ENCODE data around the gene OTULIN.

The OTULIN gene

DNA sequence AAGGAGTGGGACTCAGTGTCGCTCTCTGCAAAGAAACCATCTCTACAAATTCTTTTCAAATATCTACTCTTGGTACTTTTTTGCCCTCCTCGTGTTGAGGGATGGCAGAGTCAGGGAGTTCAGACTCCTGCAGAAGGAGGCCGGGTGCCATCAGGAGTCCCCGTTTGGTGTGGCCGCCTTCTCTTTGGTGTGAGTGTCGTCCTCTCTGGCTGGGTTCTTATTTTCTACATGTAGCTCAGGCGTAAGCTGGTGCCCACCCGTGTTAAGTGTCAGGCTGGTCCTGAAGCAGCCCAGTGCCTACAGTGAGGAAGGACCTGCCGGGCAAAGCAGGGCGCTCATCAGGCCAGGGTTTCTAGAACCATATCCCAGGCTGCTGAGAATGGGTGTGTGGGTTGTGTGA lies 37.0 kb downstream of the OTULIN start:
- no peaks in the 10 kb centered on the region for H3K4me1 ChIP-seq (ENCODE audit: control insufficient read depth, insufficient read depth, low read length)
- no peak overlapping the region for H3K9ac ChIP-seq (ENCODE audit: low read length)
- no peak overlapping the region for H3K4me3 ChIP-seq (ENCODE audit: low read length)
- H3K27me3 ChIP-seq (ENCODE audit: control insufficient read depth, insufficient read depth, low read length), result no peaks in the 10 kb centered on the region
- H3K36me3 ChIP-seq (ENCODE audit: control insufficient read depth, insufficient read depth, low read length), result no peaks in the 10 kb centered on the region
- no peaks in the 10 kb centered on the region for H3K9me3 ChIP-seq (ENCODE audit: control insufficient read depth, low read length)

DNA sequence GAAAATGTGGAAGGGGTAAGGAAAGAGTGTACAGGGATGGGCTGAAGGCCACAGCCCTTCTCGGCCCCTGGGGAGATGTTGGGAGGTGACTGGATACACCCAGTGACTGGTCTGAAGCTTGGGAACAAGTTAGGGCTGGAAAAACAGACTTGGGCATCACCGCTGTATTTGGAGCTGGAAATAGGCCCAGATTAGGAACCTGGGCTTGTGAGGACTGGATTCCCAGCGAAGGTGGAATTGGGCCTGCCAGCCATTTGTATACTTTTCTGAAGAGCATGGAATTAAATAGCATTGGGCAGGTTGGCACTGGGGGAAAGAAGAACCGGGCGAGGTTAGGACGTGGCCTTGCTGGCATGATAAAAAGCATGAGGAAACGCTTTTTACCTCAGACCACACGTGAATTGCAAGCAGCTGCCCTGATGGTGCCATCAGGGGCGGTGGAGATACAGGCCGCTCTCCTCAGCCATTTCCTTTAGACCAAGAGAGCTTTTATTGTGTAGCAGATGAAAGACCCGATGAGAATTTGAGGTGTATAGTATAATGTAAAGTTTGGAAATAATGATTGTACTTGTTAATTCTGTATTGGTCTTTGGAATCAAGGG lies 37.8 kb downstream of the OTULIN start:
- no peaks in the 10 kb centered on the region for H3K9me3 ChIP-seq (ENCODE audit: control insufficient read depth, low read length)
- H3K36me3 ChIP-seq (ENCODE audit: control insufficient read depth, insufficient read depth, low read length), result no peaks in the 10 kb centered on the region
- H3K4me3 ChIP-seq (ENCODE audit: low read length), result no peak overlapping the region
- no peaks in the 10 kb centered on the region for H3K27me3 ChIP-seq (ENCODE audit: control insufficient read depth, insufficient read depth, low read length)
- H3K4me1 ChIP-seq (ENCODE audit: control insufficient read depth, insufficient read depth, low read length), result no peaks in the 10 kb centered on the region
- no peak overlapping the region for H3K9ac ChIP-seq (ENCODE audit: low read length)

DNA sequence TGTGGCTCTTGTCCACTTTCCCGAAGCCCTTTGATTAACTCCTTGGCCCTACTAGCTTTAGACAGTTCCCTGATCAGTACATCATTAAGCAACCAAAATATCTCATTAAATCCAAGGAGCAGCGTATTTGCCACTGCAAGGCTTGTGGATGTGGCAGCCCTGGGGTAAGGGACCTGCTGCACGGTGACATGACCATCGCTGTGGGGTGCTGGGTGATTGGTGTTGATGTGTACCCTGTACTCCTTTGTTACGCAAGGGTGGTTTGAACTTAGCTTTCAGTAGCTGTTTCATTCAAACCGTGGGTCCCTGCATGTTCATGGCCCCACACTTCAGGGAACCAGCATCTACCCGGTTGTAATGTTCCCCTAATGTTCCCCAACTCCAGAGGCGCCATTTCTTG lies 41.0 kb downstream of the OTULIN start:
- no peaks in the 10 kb centered on the region for H3K36me3 ChIP-seq (ENCODE audit: control insufficient read depth, insufficient read depth, low read length)
- no peaks in the 10 kb centered on the region for H3K27me3 ChIP-seq (ENCODE audit: control insufficient read depth, insufficient read depth, low read length)
- no peaks in the 10 kb centered on the region for H3K4me1 ChIP-seq (ENCODE audit: control insufficient read depth, insufficient read depth, low read length)
- H3K4me3 ChIP-seq (ENCODE audit: low read length), result no peak overlapping the region
- no peak overlapping the region for H3K9ac ChIP-seq (ENCODE audit: low read length)
- H3K9me3 ChIP-seq (ENCODE audit: control insufficient read depth, low read length), result no peaks in the 10 kb centered on the region

DNA sequence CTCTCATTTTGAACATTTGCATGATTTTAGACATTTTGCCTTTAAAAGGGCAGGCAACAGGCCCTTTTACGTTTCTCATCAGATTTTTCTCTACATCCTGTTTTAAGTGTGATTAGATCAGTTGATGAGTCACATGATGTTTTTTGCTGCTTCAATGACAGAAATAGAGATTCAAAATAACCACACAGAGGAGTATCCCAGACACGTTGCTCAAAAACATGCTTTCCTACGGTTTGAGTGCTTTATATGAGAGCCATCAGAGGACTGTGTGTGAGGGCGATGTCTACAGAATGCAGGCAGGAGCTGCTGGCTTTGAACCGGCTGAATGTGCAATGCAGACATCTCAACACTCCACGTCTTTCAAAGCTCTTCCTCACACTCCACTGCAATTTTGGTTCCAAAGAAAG lies 42.1 kb downstream of the OTULIN start:
- Histone ChIP-seq H3K27me3 (ENCODE audit: control insufficient read depth, insufficient read depth, low read length) (no peaks in the 10 kb centered on the region), H3K9me3 (ENCODE audit: control insufficient read depth, low read length) (no peaks in the 10 kb centered on the region), H3K4me3 (ENCODE audit: low read length) (no peak overlapping the region), H3K4me1 (ENCODE audit: control insufficient read depth, insufficient read depth, low read length) (no peaks in the 10 kb centered on the region), H3K9ac (ENCODE audit: low read length) (no peak overlapping the region), H3K36me3 (ENCODE audit: control insufficient read depth, insufficient read depth, low read length) (no peaks in the 10 kb centered on the region)

DNA sequence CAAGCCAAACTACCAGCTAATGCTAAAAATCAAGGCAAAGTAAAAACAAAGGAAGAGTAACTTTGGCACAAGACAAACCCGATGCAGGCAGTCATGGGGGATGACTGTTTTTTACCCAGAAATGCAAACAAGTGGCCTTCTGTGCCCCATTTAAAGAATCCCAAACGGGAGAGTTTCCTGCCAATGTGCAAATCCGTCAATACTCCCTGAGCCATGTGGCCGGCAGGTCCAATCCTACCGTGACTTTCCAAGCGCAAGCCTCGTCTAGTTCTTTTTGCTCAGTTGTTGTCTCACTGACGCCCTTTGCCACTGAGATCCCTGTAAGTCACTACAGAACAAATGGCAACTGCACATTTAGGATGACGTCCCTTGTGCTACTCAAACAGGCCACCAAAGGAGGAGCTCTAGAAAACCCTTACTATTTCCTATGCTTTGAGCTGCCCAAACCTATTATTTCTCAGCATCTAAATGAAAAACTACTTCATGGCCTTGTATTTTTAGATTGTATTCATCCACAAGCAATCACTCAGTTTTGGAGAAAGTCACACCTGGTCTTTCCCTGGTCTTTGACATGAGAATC lies 43.4 kb downstream of the OTULIN start:
- Histone ChIP-seq H3K9me3 (ENCODE audit: control insufficient read depth, low read length) (no peaks in the 10 kb centered on the region), H3K36me3 (ENCODE audit: control insufficient read depth, insufficient read depth, low read length) (no peaks in the 10 kb centered on the region), H3K4me3 (ENCODE audit: low read length) (no peak overlapping the region), H3K9ac (ENCODE audit: low read length) (no peak overlapping the region), H3K27me3 (ENCODE audit: control insufficient read depth, insufficient read depth, low read length) (no peaks in the 10 kb centered on the region), H3K4me1 (ENCODE audit: control insufficient read depth, insufficient read depth, low read length) (no peaks in the 10 kb centered on the region)

DNA sequence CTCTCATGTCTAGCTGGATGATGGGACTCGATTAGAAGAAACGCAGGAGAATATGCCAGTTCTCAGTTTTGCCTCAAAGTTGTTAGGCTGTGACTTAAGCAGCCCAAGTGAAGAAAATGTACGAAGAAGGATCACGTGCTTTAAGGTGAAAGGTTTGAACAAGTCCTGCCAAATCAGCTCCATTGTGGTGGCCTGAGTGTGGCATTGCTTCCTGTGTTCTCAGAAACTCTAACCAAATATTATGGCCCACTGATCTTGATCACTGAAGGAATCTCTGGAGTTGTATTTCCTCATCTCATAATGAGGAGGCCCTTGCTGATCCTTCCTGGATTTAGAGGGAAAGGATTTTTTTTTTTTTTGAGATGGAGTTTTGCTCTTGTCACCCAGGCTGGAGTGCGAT lies 44.0 kb downstream of the OTULIN start:
- no peaks in the 10 kb centered on the region for H3K27me3 ChIP-seq (ENCODE audit: control insufficient read depth, insufficient read depth, low read length)
- no peak overlapping the region for H3K9ac ChIP-seq (ENCODE audit: low read length)
- H3K4me3 ChIP-seq (ENCODE audit: low read length), result no peak overlapping the region
- H3K36me3 ChIP-seq (ENCODE audit: control insufficient read depth, insufficient read depth, low read length), result no peaks in the 10 kb centered on the region
- no peaks in the 10 kb centered on the region for H3K4me1 ChIP-seq (ENCODE audit: control insufficient read depth, insufficient read depth, low read length)
- H3K9me3 ChIP-seq (ENCODE audit: control insufficient read depth, low read length), result no peaks in the 10 kb centered on the region

DNA sequence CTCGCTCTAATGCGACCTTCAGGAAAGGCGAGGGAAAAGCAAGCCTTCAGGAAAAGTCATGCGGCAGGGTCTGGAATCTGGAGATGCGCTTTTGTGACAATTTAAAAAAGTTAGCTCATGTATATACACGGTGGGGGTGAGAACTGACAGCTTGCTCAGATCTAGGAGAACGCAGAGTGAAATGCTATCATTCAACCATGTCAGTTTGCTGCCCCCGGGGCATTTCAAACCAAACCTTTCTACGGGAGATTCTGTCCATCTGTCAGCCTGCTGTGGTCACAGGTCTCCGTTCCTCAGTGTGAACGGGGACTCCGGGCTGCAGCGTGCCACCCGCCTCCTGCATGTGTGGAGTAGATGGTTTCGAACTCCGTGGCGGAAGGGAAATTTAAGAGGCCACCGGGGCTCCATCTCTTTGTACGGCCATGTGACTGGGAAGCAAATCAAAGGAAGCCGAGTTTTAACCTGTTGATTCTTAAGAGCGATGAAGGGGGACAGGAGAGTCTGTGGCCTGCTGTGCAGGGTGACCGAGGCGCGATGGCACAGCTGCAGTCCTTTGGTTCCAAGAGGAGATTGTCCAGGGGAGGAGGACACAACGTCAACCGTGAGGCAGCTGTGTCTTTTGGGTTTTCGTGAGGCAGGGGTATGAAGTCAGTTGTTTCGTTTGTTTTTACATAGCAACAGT lies 45.9 kb downstream of the OTULIN start:
- Histone ChIP-seq H3K4me1 (ENCODE audit: control insufficient read depth, insufficient read depth, low read length) (no peaks in the 10 kb centered on the region), H3K36me3 (ENCODE audit: control insufficient read depth, insufficient read depth, low read length) (no peaks in the 10 kb centered on the region), H3K27me3 (ENCODE audit: control insufficient read depth, insufficient read depth, low read length) (no peaks in the 10 kb centered on the region), H3K9me3 (ENCODE audit: control insufficient read depth, low read length) (no peaks in the 10 kb centered on the region), H3K9ac (ENCODE audit: low read length) (no peak overlapping the region), H3K4me3 (ENCODE audit: low read length) (no peak overlapping the region)

DNA sequence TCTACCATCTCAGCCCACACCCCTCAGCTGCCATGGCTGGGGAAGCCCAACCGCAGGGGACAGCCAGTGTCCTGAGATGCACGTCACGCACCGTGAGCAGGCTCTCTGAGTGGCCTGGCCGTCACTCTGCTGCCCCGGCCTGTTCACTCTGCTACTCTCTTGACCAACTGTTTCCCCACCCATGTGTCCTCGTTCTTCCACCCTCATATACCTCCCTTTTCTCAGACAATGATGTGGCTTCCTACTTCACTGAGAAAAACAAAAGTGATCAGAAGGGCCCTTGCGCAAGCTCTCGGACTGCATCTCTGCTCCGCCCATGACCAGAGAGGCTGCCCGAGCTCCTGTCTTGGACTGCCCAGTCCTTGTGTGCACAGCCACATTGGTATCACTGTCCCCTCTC lies 47.6 kb downstream of the OTULIN start:
- Histone ChIP-seq H3K4me1 (ENCODE audit: control insufficient read depth, insufficient read depth, low read length) (no peaks in the 10 kb centered on the region), H3K36me3 (ENCODE audit: control insufficient read depth, insufficient read depth, low read length) (no peaks in the 10 kb centered on the region), H3K4me3 (ENCODE audit: low read length) (no peak overlapping the region), H3K9ac (ENCODE audit: low read length) (no peak overlapping the region), H3K9me3 (ENCODE audit: control insufficient read depth, low read length) (no peaks in the 10 kb centered on the region), H3K27me3 (ENCODE audit: control insufficient read depth, insufficient read depth, low read length) (no peaks in the 10 kb centered on the region)

DNA sequence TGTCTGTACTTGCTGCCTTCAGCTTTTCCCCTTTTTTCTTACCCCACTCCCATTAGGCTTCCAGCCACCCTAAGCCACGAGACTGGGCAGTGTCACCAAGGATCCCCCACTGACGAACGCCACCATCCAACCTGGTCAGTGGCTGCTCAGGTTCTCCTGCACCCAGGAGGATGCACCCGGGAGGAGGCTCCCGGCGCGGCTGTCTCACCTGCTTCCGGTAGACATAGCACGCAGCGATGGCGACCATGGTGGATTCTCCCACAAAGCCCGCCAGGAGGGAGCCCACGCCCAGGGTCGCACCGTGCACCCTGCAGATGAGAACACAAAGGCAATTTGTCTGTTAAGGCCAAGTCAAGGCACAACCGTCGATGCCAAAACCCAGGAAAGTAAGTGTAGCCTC lies 48.1 kb downstream of the OTULIN start:
- no peak overlapping the region for H3K9ac ChIP-seq (ENCODE audit: low read length)
- H3K4me1 ChIP-seq (ENCODE audit: control insufficient read depth, insufficient read depth, low read length), result no peaks in the 10 kb centered on the region
- no peaks in the 10 kb centered on the region for H3K27me3 ChIP-seq (ENCODE audit: control insufficient read depth, insufficient read depth, low read length)
- H3K36me3 ChIP-seq (ENCODE audit: control insufficient read depth, insufficient read depth, low read length), result no peaks in the 10 kb centered on the region
- H3K9me3 ChIP-seq (ENCODE audit: control insufficient read depth, low read length), result no peaks in the 10 kb centered on the region
- H3K4me3 ChIP-seq (ENCODE audit: low read length), result no peak overlapping the region

DNA sequence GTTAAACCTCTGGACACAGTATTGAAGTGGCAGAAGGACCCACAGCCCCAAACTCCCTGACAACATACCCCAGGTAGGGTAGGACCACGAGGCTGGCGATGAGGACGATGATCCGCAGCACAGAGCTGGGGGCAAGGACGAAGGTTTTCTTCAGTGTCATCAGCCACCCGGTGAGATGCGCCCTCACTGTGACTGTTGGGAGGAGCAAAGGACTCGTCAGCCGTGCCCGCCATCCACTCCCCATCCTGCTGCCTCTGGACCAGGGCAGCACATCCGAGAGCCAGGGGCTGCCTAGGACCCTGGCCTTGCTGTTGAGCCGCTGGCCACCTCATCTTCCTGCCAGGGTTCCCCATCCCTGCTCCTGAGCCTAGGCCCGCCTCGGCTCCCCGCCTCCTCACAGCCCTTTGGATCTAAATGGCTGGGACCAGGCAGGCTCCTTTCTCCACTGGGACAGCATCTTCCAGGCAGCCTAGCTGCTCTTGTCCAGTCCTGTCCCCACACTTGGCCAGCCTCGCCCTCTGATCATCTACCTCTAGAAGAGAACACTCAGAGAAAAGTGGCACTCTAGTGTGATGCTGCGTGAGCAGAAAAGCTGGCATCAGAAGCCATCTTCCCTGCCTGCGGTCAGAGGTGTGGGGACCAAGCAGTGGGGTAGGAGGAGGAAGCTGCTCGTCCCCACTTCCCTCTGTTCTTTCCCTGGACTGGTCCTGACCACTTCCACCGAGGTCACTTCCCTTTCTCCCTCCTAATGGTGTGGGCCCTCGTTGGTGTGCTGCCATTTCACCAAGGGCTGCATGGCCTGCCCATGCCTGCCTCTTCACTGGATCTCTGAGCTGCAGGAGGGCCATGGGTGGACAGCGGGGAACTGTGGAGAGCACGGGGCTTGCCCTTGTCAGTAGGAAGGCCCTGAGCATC lies 49.2 kb downstream of the OTULIN start:
- no peak overlapping the region for H3K9ac ChIP-seq (ENCODE audit: low read length)
- no peaks in the 10 kb centered on the region for H3K4me1 ChIP-seq (ENCODE audit: control insufficient read depth, insufficient read depth, low read length)
- no peak overlapping the region for H3K4me3 ChIP-seq (ENCODE audit: low read length)
- no peaks in the 10 kb centered on the region for H3K36me3 ChIP-seq (ENCODE audit: control insufficient read depth, insufficient read depth, low read length)
- H3K9me3 ChIP-seq (ENCODE audit: control insufficient read depth, low read length), result no peaks in the 10 kb centered on the region
- no peaks in the 10 kb centered on the region for H3K27me3 ChIP-seq (ENCODE audit: control insufficient read depth, insufficient read depth, low read length)

DNA sequence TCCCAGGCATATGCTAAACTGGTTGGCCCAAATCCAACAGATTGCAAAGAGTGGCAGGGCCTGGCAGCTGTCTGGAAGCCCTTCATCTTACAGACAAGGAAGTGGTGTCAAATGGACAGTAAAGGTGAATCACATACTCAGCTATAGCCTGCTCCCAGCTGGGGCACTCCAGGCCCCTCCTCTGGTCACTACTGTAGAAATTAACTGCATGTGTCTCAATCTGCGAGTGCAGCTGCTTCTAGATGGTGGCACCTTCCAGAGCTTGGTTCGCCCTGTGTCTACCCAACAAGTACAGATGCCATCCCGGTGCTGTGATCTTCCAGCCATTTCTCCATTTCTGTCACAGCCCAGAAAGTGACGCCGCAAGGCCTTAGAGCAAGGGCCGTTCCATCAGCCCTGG lies 50.2 kb downstream of the OTULIN start:
- no peaks in the 10 kb centered on the region for H3K36me3 ChIP-seq (ENCODE audit: control insufficient read depth, insufficient read depth, low read length)
- H3K27me3 ChIP-seq (ENCODE audit: control insufficient read depth, insufficient read depth, low read length), result no peaks in the 10 kb centered on the region
- no peak overlapping the region for H3K4me3 ChIP-seq (ENCODE audit: low read length)
- no peak overlapping the region for H3K9ac ChIP-seq (ENCODE audit: low read length)
- H3K4me1 ChIP-seq (ENCODE audit: control insufficient read depth, insufficient read depth, low read length), result no peaks in the 10 kb centered on the region
- H3K9me3 ChIP-seq (ENCODE audit: control insufficient read depth, low read length), result no peaks in the 10 kb centered on the region

DNA sequence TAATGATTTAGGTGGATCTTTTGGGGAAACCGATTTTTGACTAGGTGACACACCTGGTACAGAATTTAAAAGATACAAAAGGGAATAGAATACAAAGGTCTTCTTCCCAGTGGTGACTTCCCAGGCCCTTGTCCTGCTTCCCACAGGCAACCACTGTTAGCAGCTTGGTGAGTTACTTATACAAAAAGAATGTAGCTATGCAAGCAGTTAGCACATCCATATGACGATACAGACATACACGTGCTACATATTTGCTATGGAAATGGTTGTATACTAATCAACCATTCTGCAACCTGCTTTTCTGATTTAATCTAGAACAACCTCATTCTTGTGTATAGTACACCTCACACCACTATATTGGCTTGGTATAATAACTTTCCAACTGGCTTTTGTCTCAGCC lies 51.0 kb downstream of the OTULIN start:
- no peaks in the 10 kb centered on the region for H3K36me3 ChIP-seq (ENCODE audit: control insufficient read depth, insufficient read depth, low read length)
- no peak overlapping the region for H3K9ac ChIP-seq (ENCODE audit: low read length)
- H3K27me3 ChIP-seq (ENCODE audit: control insufficient read depth, insufficient read depth, low read length), result no peaks in the 10 kb centered on the region
- no peaks in the 10 kb centered on the region for H3K9me3 ChIP-seq (ENCODE audit: control insufficient read depth, low read length)
- H3K4me3 ChIP-seq (ENCODE audit: low read length), result no peak overlapping the region
- H3K4me1 ChIP-seq (ENCODE audit: control insufficient read depth, insufficient read depth, low read length), result no peaks in the 10 kb centered on the region
